ENCODE data around the gene DLG5.

DNA sequence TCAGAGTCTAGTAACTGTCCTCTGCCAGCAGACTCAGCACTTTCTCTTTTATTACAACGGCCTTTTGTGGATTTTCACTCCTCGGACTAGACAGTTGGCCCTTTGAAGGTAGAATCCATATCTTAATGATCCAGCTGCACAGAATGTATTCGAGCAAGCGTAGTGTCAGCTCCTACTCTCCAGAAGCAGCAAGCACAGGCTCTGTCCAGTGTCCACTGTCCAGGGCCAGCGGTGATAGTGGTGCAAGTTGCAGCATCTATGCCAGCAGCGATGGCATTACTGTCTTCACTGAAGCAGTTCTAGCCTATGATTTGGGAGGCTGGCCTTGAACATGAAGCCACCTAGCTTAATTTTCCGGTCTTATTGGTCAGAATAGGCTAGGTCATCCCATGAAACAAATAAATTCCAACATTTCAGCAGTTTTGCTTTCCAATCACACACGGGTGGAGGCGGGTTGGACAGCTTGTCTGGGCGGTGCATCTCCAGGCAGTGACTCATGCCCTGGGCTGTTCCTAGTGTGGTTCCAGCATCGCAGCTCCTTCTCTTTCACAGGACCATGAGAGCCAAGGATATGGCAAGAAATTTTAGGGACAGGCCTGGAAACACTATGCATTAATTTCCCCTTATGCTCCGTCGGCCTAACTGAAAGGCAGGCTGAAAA, 180.4 kb downstream of the DLG5 start:
- TF ChIP-seq POLR2A (IDR thresholded peaks at IDR 0.05; ENCODE audit: low read length): no peak
- TF ChIP-seq GATA1 (IDR thresholded peaks at IDR 0.05; ENCODE audit: low read depth, low read length): no peak

Data from erythroblast (primary cell).